HepG2 (cell line): ENCODE data around the gene FLRT2. TPM values are rescaled to one million over a fixed set of nuclear protein-coding genes. Genes with fewer than 3 reads are reported as not detected.
A peak's percentile ranks its signal among the peaks of the same experiment; 100 is the strongest.

ENCODE experiments used
- ATAC-seq: fragments of 200-7000 bp; cut with Tn5 transposase; 3 replicates; pipeline ENCODE4 v1.9.1; 2020; ENCODE audit warnings: mild to moderate bottlenecking, moderate library complexity
- BruUV-seq: library from RNA; stranded (reverse); fragments of 400-500 nt; replicated peaks from 2 replicates; lab custom pipeline; 2021; lab: Mats Ljungman, UMichigan
- CTCF ChIA-PET: fragments of 300-600 bp; formaldehyde crosslinking; extraction: SDS; loops from one replicate; lab custom pipeline; 2021; ENCODE audit warnings: low total read pairs, inconsistent platforms, low intra/inter-chr PET ratio; lab: Yijun Ruan, JAX
- POLR2A ChIA-PET: fragments of 350-600 bp; sonication (Branson Sonifier 250); formaldehyde crosslinking; loops from one replicate; lab custom pipeline; 2020; ENCODE audit warnings: antibody characterized with exemption, inconsistent platforms; lab: Yijun Ruan, JAX
- DNase-seq: peaks from one replicate; pipeline ENCODE4 v3.0.0-alpha.2; 2015; ENCODE audit warnings: low spot score
- FAIRE-seq: peaks from 3 replicates; lab custom pipeline; 2011; peaks lifted over from hg19 to GRCh38; lab: Jason Lieb, UNC
- H2AFZ ChIP-seq: one replicate; pipeline ENCODE4 v1.6.1; 2011; ENCODE audit warnings: low read length, inconsistent platforms
- H3K27ac ChIP-seq: fragments of 300-600 bp; 3 replicates; pipeline ENCODE4 v1.8.0; 2011; ENCODE audit warnings: mixed run types, mild to moderate bottlenecking, mixed read lengths, low read length, inconsistent platforms; ENCODE audit not compliant: insufficient read depth; ENCODE audit errors: extremely low read length
- H3K27me3 ChIP-seq, 2 experiments: fragments of 200-600 bp in 1 of 2; 2 replicates in 1 of 2; 3 replicates in 1 of 2; pipeline versions ENCODE4 v1.6.0 to v1.8.0; 2011; ENCODE audit warnings: low read length in 2 of 2, mild to moderate bottlenecking in 2 of 2, moderate library complexity in 2 of 2, inconsistent platforms in 1 of 2; ENCODE audit not compliant: insufficient read depth in 2 of 2, control insufficient read depth in 1 of 2
- H3K36me3 ChIP-seq, 2 experiments: fragments of 200-600 bp in 1 of 2; replicated peaks in 1 of 2; 2 replicates in 1 of 2; 3 replicates in 1 of 2; pipeline versions ENCODE4 v1.5.1 to v1.8.0; 2011; ENCODE audit warnings: low read length in 2 of 2, inconsistent platforms in 1 of 2; ENCODE audit not compliant: insufficient read depth in 2 of 2, control insufficient read depth in 1 of 2
- H3K4me1 ChIP-seq: 2 replicates; pipeline ENCODE4 v1.5.1; 2012; ENCODE audit warnings: low read length, inconsistent platforms; ENCODE audit not compliant: insufficient read depth
- H3K4me2 ChIP-seq: 2 replicates; pipeline ENCODE4 v1.6.0; 2011; ENCODE audit warnings: low read depth, low read length, inconsistent platforms
- H3K4me3 ChIP-seq, 3 experiments: fragments of 200-600 bp in 1 of 3; sonication (generic), shearing (Covaris generic) in 1 of 3; replicated peaks in 1 of 3; 2 replicates each; pipeline ENCODE4 v1.5.1; 2011 to 2016; ENCODE audit warnings: low read length in 3 of 3, inconsistent platforms in 2 of 3, low read depth in 2 of 3, mild to moderate bottlenecking in 2 of 3, control low read depth in 1 of 3, mixed read lengths in 1 of 3; ENCODE audit not compliant: insufficient read depth in 1 of 3
- H3K79me2 ChIP-seq: one replicate; pipeline ENCODE4 v1.6.1; 2011; ENCODE audit warnings: low read length, inconsistent platforms; ENCODE audit not compliant: insufficient read depth
- H3K9ac ChIP-seq: 2 replicates; pipeline ENCODE4 v1.6.0; 2011; ENCODE audit warnings: mild to moderate bottlenecking, low read depth, low read length, inconsistent platforms; ENCODE audit not compliant: insufficient read depth
- H3K9me3 ChIP-seq: 2 replicates; pipeline ENCODE4 v1.5.1; 2012; ENCODE audit warnings: mild to moderate bottlenecking, low read length
- H4K20me1 ChIP-seq: 2 replicates; pipeline ENCODE4 v1.6.0; 2011; ENCODE audit warnings: inconsistent platforms, mild to moderate bottlenecking, low read length, moderate library complexity; ENCODE audit not compliant: insufficient read depth
- ARNTL ChIP-seq: sonication (generic); formaldehyde crosslinking; IDR thresholded peaks from 2 replicates; pipeline ENCODE4 v1.4.0; 2020; ENCODE audit warnings: mild to moderate bottlenecking, missing genetic modification reagents
- DPF2 ChIP-seq: sonication (generic); formaldehyde crosslinking; IDR thresholded peaks from 2 replicates; pipeline ENCODE4 v1.4.0; 2020; ENCODE audit warnings: mild to moderate bottlenecking, low read depth, missing genetic modification reagents, borderline replicate concordance
- KLF15 ChIP-seq: sonication (generic); formaldehyde crosslinking; IDR thresholded peaks from 2 replicates; pipeline ENCODE4 v1.8.1; 2023; ENCODE audit warnings: borderline replicate concordance, mild to moderate bottlenecking, inconsistent platforms, missing genetic modification reagents, mixed read lengths
- NFE2L2 ChIP-seq: fragments of 150-350 bp; IDR thresholded peaks from 2 replicates; pipeline ENCODE4 v1.6.1; 2014; ENCODE audit warnings: low read length
- ZFY ChIP-seq: sonication (generic); formaldehyde crosslinking; IDR thresholded peaks from 2 replicates; pipeline ENCODE4 v1.4.0; 2020; ENCODE audit warnings: missing genetic modification reagents
- ZNF256 ChIP-seq: sonication (generic); formaldehyde crosslinking; conservative IDR thresholded peaks from 2 replicates; pipeline ENCODE4 v1.4.0; 2020; ENCODE audit warnings: missing genetic modification reagents
- WGBS: methylation state at CpG from one replicate; pipeline ENCODE4 v1.1.6; 2017; ENCODE audit warnings: low lambda C conversion rate; 5-methylcytosine and 5-hydroxymethylcytosine counted together
- in situ Hi-C: cut with HindIII; loops from 2 replicates; pipeline ENCODE4 v1.10.0; 2017; ENCODE audit warnings: low pct_unique_long_range_greater_than_20kb; ENCODE audit not compliant: extremely low pct_ligation_motif_present
- intact Hi-C: fragments of 100-400 bp; cut with micrococcal nuclease; formaldehyde crosslinking; loops from one replicate; pipeline ENCODE4 v1.10.0; 2022; ENCODE audit not compliant: unreplicated experiment
- polyA plus RNA-seq, 8 experiments: library from polyadenylated mRNA; depleted of rRNA in 3 of 8; stranded (reverse) in 7 of 8; unstranded in 1 of 8; fragments of >200 nt; fragmentation: Illumina TruSeq in 4 of 8; extraction: Trizol in 4 of 8; gene quantifications; 2 replicates each; pipeline versions ENCODE4 v1.2.1 to v1.2.3, GENCODE V29; 2011 to 2016; ENCODE audit warnings: low read depth in 4 of 8, missing spikeins in 1 of 8, mixed read lengths in 1 of 8; ENCODE audit not compliant: insufficient read depth in 1 of 8
- total RNA-seq, 5 experiments: library from RNA; depleted of rRNA; stranded (reverse); fragments of >200 nt; fragmentation: Illumina TruSeq; extraction: Trizol; gene quantifications; 2 replicates each; pipeline ENCODE4 v1.2.3, GENCODE V29; 2016; ENCODE audit warnings: low read depth in 1 of 5
- TF ChIP-seq, protein P1 (sequence below), 2 experiments: sonication (generic) in 1 of 2; formaldehyde crosslinking in 1 of 2; IDR thresholded peaks; 2 replicates each; pipeline versions ENCODE4 v1.6.1 to v1.9.0; 2014 to 2022; ENCODE audit warnings: antibody characterized with exemption in 1 of 2, borderline replicate concordance in 1 of 2, inconsistent platforms in 1 of 2, low read depth in 1 of 2, missing genetic modification reagents in 1 of 2
- TF ChIP-seq, protein P2 (sequence below): sonication (generic); formaldehyde crosslinking; IDR thresholded peaks from 2 replicates; pipeline ENCODE4 v1.4.0; 2020; ENCODE audit warnings: mild to moderate bottlenecking, missing genetic modification reagents, borderline replicate concordance

FLRT2 gene
- total and polyA plus RNA-seq, 2 of the 13 experiments (the other 11 are each of a cell fraction or from before 2014, with no cell fraction given) = not detected

DNA sequence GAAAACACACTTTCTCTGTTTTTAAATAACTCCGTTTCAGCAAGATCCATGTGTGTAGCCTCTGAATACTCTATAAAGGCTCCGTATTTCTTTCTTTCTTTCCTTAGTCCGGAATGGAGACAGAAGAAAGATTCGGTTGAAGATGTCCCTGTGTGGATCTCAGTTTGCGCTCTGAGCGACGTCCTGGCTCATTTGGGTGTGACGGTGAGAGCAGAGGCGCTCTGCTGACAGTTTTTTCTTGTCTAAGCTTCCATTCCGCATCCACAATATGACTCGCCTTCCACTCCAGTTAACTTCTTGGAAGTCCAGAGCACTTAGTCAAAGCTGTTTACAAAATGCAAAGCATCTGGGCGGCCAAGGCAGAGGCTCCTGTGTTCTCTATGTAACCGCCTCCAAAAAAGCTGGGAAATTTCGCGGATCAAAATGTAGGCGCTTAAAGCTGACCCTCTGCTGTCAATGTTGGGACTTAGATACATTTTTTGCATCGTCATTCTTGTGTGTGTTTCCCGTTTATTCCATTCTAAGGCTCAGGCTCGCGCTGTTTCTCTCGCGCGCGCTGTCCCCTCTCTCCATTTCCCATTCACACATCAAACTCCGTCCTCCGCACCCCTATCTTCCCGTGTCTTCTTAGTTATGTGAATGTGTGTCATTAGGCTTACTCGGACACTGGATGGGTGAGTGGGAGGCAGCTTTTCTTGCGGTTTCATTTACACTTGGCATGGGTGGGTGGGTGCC lies 880 bp upstream of the FLRT2 start:
- ChIA-PET POLR2A (no interaction called here), CTCF (no interaction called here)
- FAIRE-seq (no peak), DNase-seq (no peak)
- no peaks in the 10 kb centered on the region for H3K79me2 ChIP-seq
- H3K36me3 ChIP-seq = no peaks in the 10 kb centered on the region
- peak overlapping the region in 1 of 3 experiments; percentile 28; a peak in 1 of 6 replicates for H3K4me3 ChIP-seq
- H3K4me1 ChIP-seq = no peaks in the 10 kb centered on the region
- BruUV-seq = no TSS peak
- peaks cover 5 to 46% of the 10 kb centered on the region in 2 experiments for H3K27me3 ChIP-seq
- intact Hi-C loops (loop anchor here (2.0 to 10.0 kb wide), 2 partner anchors 114 to 334 kb away; no protein-coding TSS in a partner anchor), in situ Hi-C loops (loop anchor here (10.0 kb wide), 1 partner anchor 114 kb away; no protein-coding TSS in a partner anchor)
- H4K20me1 ChIP-seq = no peaks in the 10 kb centered on the region
- H3K4me2 ChIP-seq = peak overlapping the region; percentile 42; the same call in 1 of the 2 replicates
- TF ChIP-seq KLF15 (no peak), ZNF256 (CRISPR knock-in tag) (no peak), DPF2 (no peak), NFE2L2 (peak; percentile 72; the same call in 1 of the 2 replicates), ZFY (0 out of 2 replicates have a peak, but pooled peaks have one; percentile 19), ARNTL (no peak)
- TF ChIP-seq, protein P1, sequence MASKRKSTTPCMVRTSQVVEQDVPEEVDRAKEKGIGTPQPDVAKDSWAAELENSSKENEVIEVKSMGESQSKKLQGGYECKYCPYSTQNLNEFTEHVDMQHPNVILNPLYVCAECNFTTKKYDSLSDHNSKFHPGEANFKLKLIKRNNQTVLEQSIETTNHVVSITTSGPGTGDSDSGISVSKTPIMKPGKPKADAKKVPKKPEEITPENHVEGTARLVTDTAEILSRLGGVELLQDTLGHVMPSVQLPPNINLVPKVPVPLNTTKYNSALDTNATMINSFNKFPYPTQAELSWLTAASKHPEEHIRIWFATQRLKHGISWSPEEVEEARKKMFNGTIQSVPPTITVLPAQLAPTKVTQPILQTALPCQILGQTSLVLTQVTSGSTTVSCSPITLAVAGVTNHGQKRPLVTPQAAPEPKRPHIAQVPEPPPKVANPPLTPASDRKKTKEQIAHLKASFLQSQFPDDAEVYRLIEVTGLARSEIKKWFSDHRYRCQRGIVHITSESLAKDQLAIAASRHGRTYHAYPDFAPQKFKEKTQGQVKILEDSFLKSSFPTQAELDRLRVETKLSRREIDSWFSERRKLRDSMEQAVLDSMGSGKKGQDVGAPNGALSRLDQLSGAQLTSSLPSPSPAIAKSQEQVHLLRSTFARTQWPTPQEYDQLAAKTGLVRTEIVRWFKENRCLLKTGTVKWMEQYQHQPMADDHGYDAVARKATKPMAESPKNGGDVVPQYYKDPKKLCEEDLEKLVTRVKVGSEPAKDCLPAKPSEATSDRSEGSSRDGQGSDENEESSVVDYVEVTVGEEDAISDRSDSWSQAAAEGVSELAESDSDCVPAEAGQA (IDR thresholded peaks at IDR 0.05; ENCODE audit: low read depth) = no peak
- TF ChIP-seq, protein P1 (CRISPR knock-in tag; IDR thresholded peaks at IDR 0.05; ENCODE audit: borderline replicate concordance) = no peak
- TF ChIP-seq, protein P2, sequence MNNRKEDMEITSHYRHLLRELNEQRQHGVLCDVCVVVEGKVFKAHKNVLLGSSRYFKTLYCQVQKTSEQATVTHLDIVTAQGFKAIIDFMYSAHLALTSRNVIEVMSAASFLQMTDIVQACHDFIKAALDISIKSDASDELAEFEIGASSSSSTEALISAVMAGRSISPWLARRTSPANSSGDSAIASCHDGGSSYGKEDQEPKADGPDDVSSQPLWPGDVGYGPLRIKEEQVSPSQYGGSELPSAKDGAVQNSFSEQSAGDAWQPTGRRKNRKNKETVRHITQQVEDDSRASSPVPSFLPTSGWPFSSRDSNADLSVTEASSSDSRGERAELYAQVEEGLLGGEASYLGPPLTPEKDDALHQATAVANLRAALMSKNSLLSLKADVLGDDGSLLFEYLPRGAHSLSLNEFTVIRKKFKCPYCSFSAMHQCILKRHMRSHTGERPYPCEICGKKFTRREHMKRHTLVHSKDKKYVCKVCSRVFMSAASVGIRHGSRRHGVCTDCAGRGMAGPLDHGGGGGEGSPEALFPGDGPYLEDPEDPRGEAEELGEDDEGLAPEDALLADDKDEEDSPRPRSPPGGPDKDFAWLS = no peak
- TF ChIP-seq, all 625 proteins: peak for 2
- WGBS = 22% methylated on average over 29 of the region's 29 CpGs
- H3K9ac ChIP-seq = no peak overlapping the region
- no peak overlapping the region for H2AFZ ChIP-seq
- H3K9me3 ChIP-seq = peaks cover 14% of the 10 kb centered on the region; the same call in 1 of the 2 replicates
- ATAC-seq = peak; percentile 12; the same call in 1 of the 3 replicates
- no peak overlapping the region for H3K27ac ChIP-seq
